IMR-90 (cell line): ENCODE results near the gene ERCC8. TPM values are rescaled to one million over a fixed set of nuclear protein-coding genes. Genes with fewer than 3 reads are reported as not detected.

Experiments used
- ATAC-seq: fragments of 200-7000 bp; cut with Tn5 transposase; 2 replicates; pipeline ENCODE4 v1.9.1; 2020; ENCODE audit warnings: low read depth, mild to moderate bottlenecking, moderate library complexity
- BruUV-seq: library from RNA; stranded (reverse); fragments of 400-500 nt; replicated peaks from 2 replicates; lab custom pipeline; 2021; lab: Mats Ljungman, UMichigan
- CTCF ChIA-PET: fragments of 300-600 bp; formaldehyde crosslinking; extraction: SDS; loops from one replicate; lab custom pipeline; 2021; ENCODE audit warnings: antibody characterized with exemption; lab: Yijun Ruan, JAX
- POLR2A ChIA-PET: fragments of 300-600 bp; sonication (Branson Sonifier 250); formaldehyde crosslinking; loops from one replicate; lab custom pipeline; 2022; ENCODE audit warnings: antibody characterized with exemption; ENCODE audit not compliant: unreplicated experiment; lab: Charles Lee
- DNase-seq: peaks from one replicate; pipeline ENCODE4 v3.0.0; 2013
- H2AFZ ChIP-seq: replicated peaks from 2 replicates; pipeline ENCODE3; 2013; ENCODE audit warnings: low read length, mild to moderate bottlenecking; ENCODE audit not compliant: poor library complexity
- H2AK5ac ChIP-seq: 2 replicates; pipeline ENCODE4 v1.6.1; 2013; ENCODE audit warnings: low read depth, low read length, inconsistent platforms
- H2AK9ac ChIP-seq: replicated peaks from 2 replicates; pipeline ENCODE3; 2013; ENCODE audit warnings: mild to moderate bottlenecking, low read depth, low read length, moderate library complexity; ENCODE audit not compliant: poor library complexity
- H2BK120ac ChIP-seq: 2 replicates; pipeline ENCODE4 v1.6.1; 2013; ENCODE audit warnings: low read depth, low read length, inconsistent platforms
- H2BK15ac ChIP-seq: 3 replicates; pipeline ENCODE4 v1.6.1; 2013; ENCODE audit warnings: low read depth, low read length, inconsistent platforms
- H2BK20ac ChIP-seq: 2 replicates; pipeline ENCODE4 v1.6.1; 2013; ENCODE audit warnings: low read depth, mild to moderate bottlenecking, inconsistent platforms, low read length, moderate library complexity
- H2BK5ac ChIP-seq: 2 replicates; pipeline ENCODE4 v1.6.1; 2013; ENCODE audit warnings: mild to moderate bottlenecking, low read depth, low read length, inconsistent platforms; ENCODE audit not compliant: poor library complexity, severe bottlenecking
- H3K14ac ChIP-seq: replicated peaks from 2 replicates; pipeline ENCODE4 v1.6.1; 2013; ENCODE audit warnings: low read depth, low read length, inconsistent platforms
- H3K18ac ChIP-seq: 2 replicates; pipeline ENCODE4 v1.6.1; 2013; ENCODE audit warnings: low read depth, low read length, control low read depth
- H3K23ac ChIP-seq: 2 replicates; pipeline ENCODE4 v1.6.1; 2013; ENCODE audit warnings: low read depth, low read length, inconsistent platforms
- H3K27ac ChIP-seq: 2 replicates; pipeline ENCODE4 v1.5.1; 2013; ENCODE audit warnings: mild to moderate bottlenecking, control low read depth, low read length; ENCODE audit not compliant: insufficient read depth
- H3K27me3 ChIP-seq: 2 replicates; pipeline ENCODE4 v1.6.1; 2013; ENCODE audit warnings: low read length; ENCODE audit not compliant: control insufficient read depth, insufficient read depth
- H3K36me3 ChIP-seq: 2 replicates; pipeline ENCODE4 v1.6.1; 2013; ENCODE audit warnings: low read length, mixed read lengths; ENCODE audit not compliant: control insufficient read depth, insufficient read depth
- H3K4ac ChIP-seq: 2 replicates; pipeline ENCODE4 v1.6.1; 2013; ENCODE audit warnings: low read depth, low read length, inconsistent platforms
- H3K4me1 ChIP-seq: 2 replicates; pipeline ENCODE4 v1.6.1; 2013; ENCODE audit warnings: low read length, mixed read lengths; ENCODE audit not compliant: control insufficient read depth, insufficient read depth
- H3K4me2 ChIP-seq: 2 replicates; pipeline ENCODE4 v1.6.1; 2013; ENCODE audit warnings: low read depth, mild to moderate bottlenecking, control low read depth, low read length, moderate library complexity
- H3K4me3 ChIP-seq: 2 replicates; pipeline ENCODE4 v1.5.1; 2013; ENCODE audit warnings: low read depth, mild to moderate bottlenecking, control low read depth, low read length, moderate library complexity; ENCODE audit not compliant: insufficient read depth
- H3K56ac ChIP-seq: 2 replicates; pipeline ENCODE4 v1.6.1; 2013; ENCODE audit warnings: low read length, inconsistent platforms; ENCODE audit not compliant: insufficient read depth; ENCODE audit errors: extremely low read depth
- H3K79me1 ChIP-seq, 2 experiments: 2 replicates each; pipeline ENCODE4 v1.6.1; 2013; ENCODE audit warnings: low read length in 2 of 2, inconsistent platforms in 1 of 2, low read depth in 1 of 2
- H3K9ac ChIP-seq: 2 replicates; pipeline ENCODE4 v1.6.1; 2013; ENCODE audit warnings: low read depth, low read length, control low read depth
- H3K9me1 ChIP-seq: 2 replicates; pipeline ENCODE4 v1.6.1; 2013; ENCODE audit warnings: low read length, inconsistent platforms; ENCODE audit not compliant: insufficient read depth
- H3K9me3 ChIP-seq: 2 replicates; pipeline ENCODE4 v1.6.1; 2013; ENCODE audit warnings: low read length; ENCODE audit not compliant: control insufficient read depth, insufficient read depth
- H4K20me1 ChIP-seq: 2 replicates; pipeline ENCODE4 v1.6.1; 2013; ENCODE audit warnings: low read length, inconsistent platforms; ENCODE audit not compliant: insufficient read depth
- H4K5ac ChIP-seq: 2 replicates; pipeline ENCODE4 v1.6.1; 2013; ENCODE audit warnings: mild to moderate bottlenecking, low read depth, low read length, control low read depth
- H4K8ac ChIP-seq, 2 experiments: 2 replicates each; pipeline ENCODE4 v1.6.1; 2013; ENCODE audit warnings: low read depth in 2 of 2, low read length in 2 of 2, control low read depth in 1 of 2, inconsistent platforms in 1 of 2
- H4K91ac ChIP-seq: 2 replicates; pipeline ENCODE4 v1.6.1; 2013; ENCODE audit warnings: low read depth, low read length, inconsistent platforms; ENCODE audit not compliant: insufficient read depth
- CTCF ChIP-seq: conservative IDR thresholded peaks from 2 replicates; pipeline ENCODE4 v1.5.1; 2012; ENCODE audit warnings: mild to moderate bottlenecking, low read depth, low read length, improper control_type of control experiment
- MAFK ChIP-seq: IDR thresholded peaks from 2 replicates; pipeline ENCODE4 v1.6.1; 2012; ENCODE audit warnings: low read depth, low read length, improper control_type of control experiment
- WGBS, 2 experiments: methylation state at CpG; one replicate each; pipeline versions ENCODE4 v1.1.5 to v1.1.7; 2013; ENCODE audit warnings: missing lambda C conversion rate in 2 of 2; ENCODE audit not compliant: insufficient read length in 1 of 2; ENCODE audit errors: extremely low coverage in 2 of 2; 5-methylcytosine and 5-hydroxymethylcytosine counted together
- dilution Hi-C: fragments of 300-500 bp; cut with HindIII; formaldehyde crosslinking; loops from one replicate; pipeline ENCODE4 v1.14.3; 2018; ENCODE audit warnings: low sequenced_read_pairs; ENCODE audit not compliant: unreplicated experiment
- in situ Hi-C: fragments of 300-500 bp; cut with MboI; formaldehyde crosslinking; loops from 3 replicates; pipeline ENCODE4 v1.14.3; 2019; ENCODE audit warnings: low sequenced_read_pairs, inconsistent platforms, mixed read lengths
- intact Hi-C: fragments of 100-400 bp; cut with micrococcal nuclease; formaldehyde crosslinking; loops from 2 replicates; pipeline ENCODE4 v1.10.0; 2022
- polyA plus RNA-seq, 3 experiments: library from polyadenylated mRNA; depleted of rRNA; stranded (reverse); fragments of >200 nt; gene quantifications; 2 replicates each; pipeline ENCODE4 v1.2.3, GENCODE V29; 2012; ENCODE audit warnings: low replicate concordance in 1 of 3
- total RNA-seq: library from RNA; depleted of rRNA; stranded (reverse); fragments of >200 nt; gene quantifications from 2 replicates; pipeline ENCODE4 v1.2.3, GENCODE V29; 2012

Gene ERCC8
- total and polyA plus RNA-seq, 2 of the 4 experiments (the other 2 are of a cell fraction), result 12.6 to 29.2 TPM

DNA sequence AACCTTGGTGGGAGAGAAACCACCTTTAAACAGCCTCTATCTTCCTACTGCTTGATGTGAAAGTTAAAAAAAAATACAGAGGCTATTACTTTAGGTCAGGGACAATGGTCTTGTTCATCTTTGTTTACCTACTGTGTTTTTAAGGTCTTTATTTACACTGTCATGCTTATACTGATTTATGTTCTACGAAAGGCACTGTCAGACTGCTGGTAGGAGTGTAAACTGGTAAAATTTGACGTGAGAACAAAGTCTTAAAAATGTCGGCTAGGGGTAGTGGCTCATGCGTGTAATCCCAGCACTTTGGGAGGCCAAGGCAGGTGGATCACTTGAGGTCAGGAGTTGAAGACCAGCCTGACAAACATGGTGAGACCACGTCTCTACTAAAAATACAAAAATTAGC, 58.7 kb downstream of the ERCC8 start:
- ChIA-PET CTCF (no interaction called here), POLR2A (no interaction called here)
- BruUV-seq, result no TSS peak
- intact Hi-C loops, result no loop called here
- Histone ChIP-seq H3K36me3 (no peaks in the 10 kb centered on the region), H2BK5ac (no peak overlapping the region), H4K5ac (no peak overlapping the region), H3K9me1 (no peaks in the 10 kb centered on the region), H4K20me1 (no peaks in the 10 kb centered on the region), H3K18ac (no peak overlapping the region), H3K4me2 (no peak overlapping the region), H2BK20ac (no peak overlapping the region), H3K4me3 (no peak overlapping the region), H3K4ac (no peak overlapping the region), H3K56ac (no peak overlapping the region), H4K8ac (no peak overlapping the region), H3K27ac (no peak overlapping the region), H2BK120ac (no peak overlapping the region), H2AK9ac (no peak overlapping the region), H2BK15ac (no peak overlapping the region), H2AFZ (no peak overlapping the region), H4K91ac (no peak overlapping the region), H3K23ac (no peak overlapping the region), H3K27me3 (no peaks in the 10 kb centered on the region), H3K9me3 (no peaks in the 10 kb centered on the region), H3K14ac (no peak overlapping the region), H3K79me1 (no peaks in the 10 kb centered on the region), H2AK5ac (no peak overlapping the region), H3K9ac (no peak overlapping the region), H3K4me1 (no peaks in the 10 kb centered on the region)
- dilution Hi-C loops, result no loop called here
- no peak for DNase-seq
- in situ Hi-C loops, result no loop called here
- WGBS, 2 experiments, result 67% methylated on average over 3 of the region's 5 CpGs; no CpG with 5 or more reads in 1 of the 2 experiments
- ATAC-seq, result no peak
- TF ChIP-seq CTCF (no peak), MAFK (no peak)
